GM12878 (cell line): Measurements from ENCODE around the gene ADSS2. TPM values are rescaled to one million over a fixed set of nuclear protein-coding genes. Genes with fewer than 3 reads are reported as not detected.

Experiments
- ATAC-seq: fragments of 200-7000 bp; cut with Tn5 transposase; 3 replicates; pipeline ENCODE4 v1.9.1; 2020; ENCODE audit warnings: mild to moderate bottlenecking, moderate library complexity
- BruUV-seq: library from RNA; stranded (reverse); fragments of 400-500 nt; replicated peaks from 2 replicates; lab custom pipeline; 2021; lab: Mats Ljungman, UMichigan
- CTCF ChIA-PET: fragments of 300-600 bp; sonication (Branson Sonifier 250); formaldehyde crosslinking; extraction: SDS; loops from one replicate; lab custom pipeline; 2021; ENCODE audit warnings: inconsistent platforms; lab: Yijun Ruan, JAX
- POLR2A ChIA-PET: fragments of 350-600 bp; formaldehyde crosslinking; extraction: SDS; loops from one replicate; lab custom pipeline; 2021; ENCODE audit warnings: inconsistent platforms; lab: Charles Lee
- RAD21 ChIA-PET: fragments of 300-600 bp; sonication (Branson Sonifier 250); formaldehyde crosslinking; loops from one replicate; lab custom pipeline; 2023; ENCODE audit warnings: antibody characterized with exemption; ENCODE audit not compliant: unreplicated experiment; lab: Charles Lee
- SMC1A ChIA-PET: fragments of 300-600 bp; sonication (Branson Sonifier 250); formaldehyde crosslinking; loops from one replicate; lab custom pipeline; 2023; ENCODE audit not compliant: unreplicated experiment, uncharacterized antibody; lab: Charles Lee
- DNase-seq: peaks from one replicate; pipeline ENCODE4 v3.0.0-alpha.2; 2011; ENCODE audit warnings: low read depth, low spot score
- FAIRE-seq: peaks from 3 replicates; lab custom pipeline; 2011; peaks lifted over from hg19 to GRCh38; lab: Jason Lieb, UNC
- H2AFZ ChIP-seq: 2 replicates; pipeline ENCODE4 v1.6.0; 2011; ENCODE audit warnings: low read depth, low read length, control low read depth; ENCODE audit not compliant: control insufficient read depth
- H3K27ac ChIP-seq: 2 replicates; pipeline ENCODE4 v1.5.1; 2011; ENCODE audit warnings: control low read depth; ENCODE audit not compliant: control insufficient read depth, insufficient read depth
- H3K27me3 ChIP-seq, 2 experiments: replicated peaks in 1 of 2; 2 replicates each; pipeline versions ENCODE4 v1.6.0 to v1.6.1; 2011; ENCODE audit warnings: low read length in 1 of 2; ENCODE audit not compliant: control insufficient read depth in 2 of 2, insufficient read depth in 2 of 2
- H3K36me3 ChIP-seq, 2 experiments: 2 replicates each; pipeline ENCODE4 v1.5.1; 2011; ENCODE audit warnings: low read length in 1 of 2; ENCODE audit not compliant: control insufficient read depth in 2 of 2, insufficient read depth in 2 of 2
- H3K4me1 ChIP-seq: 2 replicates; pipeline ENCODE4 v1.6.1; 2011; ENCODE audit warnings: mild to moderate bottlenecking, low read length, moderate library complexity, mixed read lengths; ENCODE audit not compliant: control insufficient read depth, insufficient read depth
- H3K4me2 ChIP-seq: 2 replicates; pipeline ENCODE4 v1.6.0; 2011; ENCODE audit warnings: control low read depth; ENCODE audit not compliant: control insufficient read depth, insufficient read depth
- H3K4me3 ChIP-seq: fragments of 200-600 bp; sonication (generic); 2 replicates; pipeline ENCODE4 v1.5.1; 2016
- H3K79me2 ChIP-seq: 2 replicates; pipeline ENCODE4 v1.6.0; 2011; ENCODE audit warnings: low read length; ENCODE audit not compliant: control insufficient read depth, insufficient read depth
- H3K9ac ChIP-seq: 2 replicates; pipeline ENCODE4 v1.8.0; 2011; ENCODE audit warnings: low read length, control low read depth, mixed read lengths; ENCODE audit not compliant: control insufficient read depth, insufficient read depth
- H3K9me3 ChIP-seq: replicated peaks from 3 replicates; pipeline ENCODE4 v1.5.1; 2011; ENCODE audit warnings: mild to moderate bottlenecking, low read length; ENCODE audit not compliant: control insufficient read depth, insufficient read depth
- H4K20me1 ChIP-seq: 2 replicates; pipeline ENCODE4 v1.6.0; 2011; ENCODE audit not compliant: control insufficient read depth, insufficient read depth
- CBFB ChIP-seq: IDR thresholded peaks from 2 replicates; pipeline ENCODE4 v1.6.1; 2016; ENCODE audit warnings: antibody characterized with exemption, low read depth
- CBX5 ChIP-seq: sonication (generic); IDR thresholded peaks from 2 replicates; pipeline ENCODE4 v1.6.1; 2016; ENCODE audit warnings: low read depth, moderate library complexity, mild to moderate bottlenecking, inconsistent platforms
- CREB1 ChIP-seq: IDR thresholded peaks from 2 replicates; pipeline ENCODE4 v1.6.1; 2012; ENCODE audit warnings: low read depth, mild to moderate bottlenecking, inconsistent platforms
- EP300 ChIP-seq, 2 experiments: fragments of 150-350 bp in 1 of 2; IDR thresholded peaks; 2 replicates each; pipeline ENCODE4 v1.6.1; 2011 to 2012; ENCODE audit warnings: low read depth in 2 of 2, low read length in 2 of 2, borderline replicate concordance in 1 of 2, improper control_type of control experiment in 1 of 2, inconsistent platforms in 1 of 2; ENCODE audit not compliant: control insufficient read depth in 1 of 2
- FOXK2 ChIP-seq: fragments of 450-650 bp; IDR thresholded peaks from 2 replicates; pipeline ENCODE4 v1.6.1; 2017; ENCODE audit warnings: mild to moderate bottlenecking, moderate library complexity
- IKZF1 ChIP-seq: fragments of 450-650 bp; conservative IDR thresholded peaks from 2 replicates; pipeline ENCODE4 v1.6.1; 2017; ENCODE audit warnings: antibody characterized with exemption, mild to moderate bottlenecking
- KLF5 ChIP-seq: fragments of 450-650 bp; IDR thresholded peaks from 2 replicates; pipeline ENCODE4 v1.6.1; 2014; ENCODE audit warnings: mild to moderate bottlenecking; ENCODE audit not compliant: partially characterized antibody
- MTA2 ChIP-seq: fragments of 450-650 bp; IDR thresholded peaks from 2 replicates; pipeline ENCODE4 v1.6.1; 2016; ENCODE audit warnings: low read depth, mild to moderate bottlenecking, moderate library complexity
- NRF1 ChIP-seq: conservative IDR thresholded peaks from 2 replicates; pipeline ENCODE4 v1.6.1; 2011; ENCODE audit warnings: mild to moderate bottlenecking, low read depth, low read length, improper control_type of control experiment
- SMARCA5 ChIP-seq: fragments of 450-650 bp; IDR thresholded peaks from 2 replicates; pipeline ENCODE4 v1.6.1; 2017; ENCODE audit warnings: mild to moderate bottlenecking
- SREBF1 ChIP-seq: IDR thresholded peaks from 2 replicates; pipeline ENCODE4 v1.6.1; 2012; ENCODE audit warnings: mild to moderate bottlenecking, low read length
- TARDBP ChIP-seq: IDR thresholded peaks from 2 replicates; pipeline ENCODE4 v1.6.1; 2016; ENCODE audit warnings: borderline replicate concordance
- TBL1XR1 ChIP-seq: IDR thresholded peaks from 2 replicates; pipeline ENCODE4 v1.6.1; 2012; ENCODE audit warnings: low read depth, low read length, improper control_type of control experiment
- WGBS: methylation state at CpG from one replicate; pipeline ENCODE4 v1.1.6; 2016; ENCODE audit warnings: low lambda C conversion rate; ENCODE audit not compliant: insufficient replicate concordance, insufficient coverage; ENCODE audit errors: missing lambda C conversion rate; 5-methylcytosine and 5-hydroxymethylcytosine counted together
- in situ Hi-C: fragments of 300-500 bp; cut with MboI; formaldehyde crosslinking; loops from 9 replicates; pipeline ENCODE4 v1.14.3; 2018; ENCODE audit warnings: mixed read lengths
- intact Hi-C: fragments of 100-400 bp; cut with micrococcal nuclease; formaldehyde crosslinking; loops from one replicate; pipeline ENCODE4 v1.14.2; 2022; ENCODE audit not compliant: unreplicated experiment
- polyA plus RNA-seq, 11 experiments: library from polyadenylated mRNA; depleted of rRNA in 4 of 11; unstranded in 6 of 11; stranded (reverse) in 5 of 11; fragments of >200 nt; fragmentation: Nextera tagmentation in 4 of 11; fragmentation: Illumina TruSeq in 1 of 11; extraction: Ambion mirVana in 4 of 11; extraction: Trizol in 1 of 11; gene quantifications; 1 replicate in 1 of 11; 2 replicates in 10 of 11; pipeline versions ENCODE4 v1.2.1 to v1.2.3, GENCODE V29; 2011 to 2016; ENCODE audit warnings: inconsistent platforms in 2 of 11, missing spikeins in 2 of 11, low read depth in 1 of 11
- total RNA-seq, 4 experiments: library from RNA; depleted of rRNA in 3 of 4; stranded (reverse); fragments of >200 nt in 3 of 4; fragmentation: Illumina TruSeq in 1 of 4; extraction: Trizol in 1 of 4; gene quantifications; 2 replicates each; pipeline versions ENCODE4 v1.2.1 to v1.2.3, GENCODE V29; 2013 to 2021
- TF ChIP-seq, protein P1 (sequence below): fragments of 450-650 bp; IDR thresholded peaks from 2 replicates; pipeline ENCODE4 v1.6.1; 2018; ENCODE audit warnings: mild to moderate bottlenecking, low read depth, moderate library complexity; ENCODE audit not compliant: partially characterized antibody
- TF ChIP-seq, protein P2 (sequence below): fragments of 450-650 bp; IDR thresholded peaks from 2 replicates; pipeline ENCODE4 v1.6.1; 2016; ENCODE audit warnings: mild to moderate bottlenecking, moderate library complexity, borderline replicate concordance
- TF ChIP-seq, protein P3 (sequence below): IDR thresholded peaks from 2 replicates; pipeline ENCODE4 v1.6.1; 2012; ENCODE audit warnings: low read depth, low read length, improper control_type of control experiment

The ADSS2 gene
- total and polyA plus RNA-seq, 10 of the 15 experiments (the other 5 are each of a cell fraction or from before 2014, with no cell fraction given): 8.1 to 49.3 (median 40.6) TPM

DNA sequence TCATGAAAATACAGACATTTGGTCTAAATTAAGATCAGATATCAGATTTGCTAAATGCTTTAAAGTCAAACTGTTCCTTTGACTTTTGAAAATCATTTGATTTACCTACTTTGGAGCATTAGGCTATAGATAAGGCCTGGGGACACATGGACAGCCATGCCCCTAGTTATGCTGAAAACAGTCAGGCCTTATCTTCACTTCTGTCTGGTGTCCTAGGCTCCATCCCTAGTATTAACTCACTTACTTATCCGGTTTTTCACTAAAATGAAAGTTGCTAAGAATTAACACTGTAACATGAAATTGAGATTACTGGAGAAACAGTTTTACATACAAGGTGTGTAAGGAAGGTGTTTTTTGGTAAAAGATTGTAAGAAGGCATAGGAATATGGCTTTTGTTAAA, 4.9 kb upstream of the ADSS2 start:
- H4K20me1 ChIP-seq: no peaks in the 10 kb centered on the region
- no peak overlapping the region for H3K9ac ChIP-seq
- H3K79me2 ChIP-seq: peaks cover under 1% of the 10 kb centered on the region
- intact Hi-C loops: loop anchor here (10.0 kb wide), 2 partner anchors 378 to 732 kb away; partner anchors contain the start of gene COX20
- in situ Hi-C loops: loop anchor here (10.0 kb wide), 1 partner anchor 518 kb away; no protein-coding TSS in a partner anchor
- H2AFZ ChIP-seq: no peak overlapping the region
- BruUV-seq: no TSS peak
- TF ChIP-seq FOXK2 (no peak), NRF1 (no peak), CREB1 (no peak), EP300 (IDR thresholded peaks at IDR 0.05; ENCODE audit: borderline replicate concordance in 1 of 2, control insufficient read depth in 1 of 2, low read depth in 2 of 2, low read length in 2 of 2) (no peak), TARDBP (no peak), IKZF1 (no peak), TBL1XR1 (no peak), SREBF1 (no peak), CBFB (no peak), MTA2 (no peak), KLF5 (no peak), CBX5 (no peak), SMARCA5 (no peak)
- TF ChIP-seq, protein P1, sequence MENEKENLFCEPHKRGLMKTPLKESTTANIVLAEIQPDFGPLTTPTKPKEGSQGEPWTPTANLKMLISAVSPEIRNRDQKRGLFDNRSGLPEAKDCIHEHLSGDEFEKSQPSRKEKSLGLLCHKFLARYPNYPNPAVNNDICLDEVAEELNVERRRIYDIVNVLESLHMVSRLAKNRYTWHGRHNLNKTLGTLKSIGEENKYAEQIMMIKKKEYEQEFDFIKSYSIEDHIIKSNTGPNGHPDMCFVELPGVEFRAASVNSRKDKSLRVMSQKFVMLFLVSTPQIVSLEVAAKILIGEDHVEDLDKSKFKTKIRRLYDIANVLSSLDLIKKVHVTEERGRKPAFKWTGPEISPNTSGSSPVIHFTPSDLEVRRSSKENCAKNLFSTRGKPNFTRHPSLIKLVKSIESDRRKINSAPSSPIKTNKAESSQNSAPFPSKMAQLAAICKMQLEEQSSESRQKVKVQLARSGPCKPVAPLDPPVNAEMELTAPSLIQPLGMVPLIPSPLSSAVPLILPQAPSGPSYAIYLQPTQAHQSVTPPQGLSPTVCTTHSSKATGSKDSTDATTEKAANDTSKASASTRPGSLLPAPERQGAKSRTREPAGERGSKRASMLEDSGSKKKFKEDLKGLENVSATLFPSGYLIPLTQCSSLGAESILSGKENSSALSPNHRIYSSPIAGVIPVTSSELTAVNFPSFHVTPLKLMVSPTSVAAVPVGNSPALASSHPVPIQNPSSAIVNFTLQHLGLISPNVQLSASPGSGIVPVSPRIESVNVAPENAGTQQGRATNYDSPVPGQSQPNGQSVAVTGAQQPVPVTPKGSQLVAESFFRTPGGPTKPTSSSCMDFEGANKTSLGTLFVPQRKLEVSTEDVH: no peak
- TF ChIP-seq, protein P2, sequence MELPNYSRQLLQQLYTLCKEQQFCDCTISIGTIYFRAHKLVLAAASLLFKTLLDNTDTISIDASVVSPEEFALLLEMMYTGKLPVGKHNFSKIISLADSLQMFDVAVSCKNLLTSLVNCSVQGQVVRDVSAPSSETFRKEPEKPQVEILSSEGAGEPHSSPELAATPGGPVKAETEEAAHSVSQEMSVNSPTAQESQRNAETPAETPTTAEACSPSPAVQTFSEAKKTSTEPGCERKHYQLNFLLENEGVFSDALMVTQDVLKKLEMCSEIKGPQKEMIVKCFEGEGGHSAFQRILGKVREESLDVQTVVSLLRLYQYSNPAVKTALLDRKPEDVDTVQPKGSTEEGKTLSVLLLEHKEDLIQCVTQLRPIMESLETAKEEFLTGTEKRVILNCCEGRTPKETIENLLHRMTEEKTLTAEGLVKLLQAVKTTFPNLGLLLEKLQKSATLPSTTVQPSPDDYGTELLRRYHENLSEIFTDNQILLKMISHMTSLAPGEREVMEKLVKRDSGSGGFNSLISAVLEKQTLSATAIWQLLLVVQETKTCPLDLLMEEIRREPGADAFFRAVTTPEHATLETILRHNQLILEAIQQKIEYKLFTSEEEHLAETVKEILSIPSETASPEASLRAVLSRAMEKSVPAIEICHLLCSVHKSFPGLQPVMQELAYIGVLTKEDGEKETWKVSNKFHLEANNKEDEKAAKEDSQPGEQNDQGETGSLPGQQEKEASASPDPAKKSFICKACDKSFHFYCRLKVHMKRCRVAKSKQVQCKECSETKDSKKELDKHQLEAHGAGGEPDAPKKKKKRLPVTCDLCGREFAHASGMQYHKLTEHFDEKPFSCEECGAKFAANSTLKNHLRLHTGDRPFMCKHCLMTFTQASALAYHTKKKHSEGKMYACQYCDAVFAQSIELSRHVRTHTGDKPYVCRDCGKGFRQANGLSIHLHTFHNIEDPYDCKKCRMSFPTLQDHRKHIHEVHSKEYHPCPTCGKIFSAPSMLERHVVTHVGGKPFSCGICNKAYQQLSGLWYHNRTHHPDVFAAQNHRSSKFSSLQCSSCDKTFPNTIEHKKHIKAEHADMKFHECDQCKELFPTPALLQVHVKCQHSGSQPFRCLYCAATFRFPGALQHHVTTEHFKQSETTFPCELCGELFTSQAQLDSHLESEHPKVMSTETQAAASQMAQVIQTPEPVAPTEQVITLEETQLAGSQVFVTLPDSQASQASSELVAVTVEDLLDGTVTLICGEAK: no peak
- TF ChIP-seq, protein P3, sequence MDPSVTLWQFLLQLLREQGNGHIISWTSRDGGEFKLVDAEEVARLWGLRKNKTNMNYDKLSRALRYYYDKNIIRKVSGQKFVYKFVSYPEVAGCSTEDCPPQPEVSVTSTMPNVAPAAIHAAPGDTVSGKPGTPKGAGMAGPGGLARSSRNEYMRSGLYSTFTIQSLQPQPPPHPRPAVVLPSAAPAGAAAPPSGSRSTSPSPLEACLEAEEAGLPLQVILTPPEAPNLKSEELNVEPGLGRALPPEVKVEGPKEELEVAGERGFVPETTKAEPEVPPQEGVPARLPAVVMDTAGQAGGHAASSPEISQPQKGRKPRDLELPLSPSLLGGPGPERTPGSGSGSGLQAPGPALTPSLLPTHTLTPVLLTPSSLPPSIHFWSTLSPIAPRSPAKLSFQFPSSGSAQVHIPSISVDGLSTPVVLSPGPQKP: no peak
- no peak overlapping the region for H3K27ac ChIP-seq
- ChIA-PET POLR2A (interaction anchor here (0.7 to 0.9 kb wide), 2 partner anchors 10 to 505 kb away, joined by 3 to 4 read pairs; no protein-coding TSS in a partner anchor), RAD21 (no interaction called here), CTCF (no interaction called here), SMC1A (no interaction called here)
- H3K36me3 ChIP-seq: no peaks in the 10 kb centered on the region
- no peak for FAIRE-seq
- no peaks in the 10 kb centered on the region; the same call in 2 of the 3 replicates for H3K9me3 ChIP-seq
- no peak for ATAC-seq
- no peak overlapping the region for H3K4me2 ChIP-seq
- H3K4me1 ChIP-seq: no peaks in the 10 kb centered on the region
- no peak overlapping the region for H3K4me3 ChIP-seq
- no peak for DNase-seq
- no peaks in the 10 kb centered on the region for H3K27me3 ChIP-seq
- 93% methylated on average over 1 of the region's 1 CpG for WGBS
